SK-N-SH (cell line): ENCODE data around the gene PEX10. TPM values are rescaled to one million over a fixed set of nuclear protein-coding genes. Genes with fewer than 3 reads are reported as not detected.

Experiments used
- CTCF ChIA-PET: fragments of 300-600, 350-600 bp; formaldehyde crosslinking; extraction: SDS; loops from one replicate; lab custom pipeline; 2021; lab: Yijun Ruan, JAX
- POLR2A ChIA-PET: fragments of 350-600 bp; sonication (Branson Sonifier 250); formaldehyde crosslinking; extraction: SDS; loops from one replicate; lab custom pipeline; 2020; ENCODE audit warnings: antibody characterized with exemption, inconsistent platforms; lab: Yijun Ruan, JAX
- DNase-seq: peaks from one replicate; pipeline ENCODE4 v3.0.0; 2012
- H2AFZ ChIP-seq: fragments of 200-600 bp; sonication (generic); 2 replicates; pipeline ENCODE4 v1.8.1; 2016; ENCODE audit warnings: antibody characterized with exemption, mild to moderate bottlenecking, low read depth
- H3F3A ChIP-seq: fragments of 200-600 bp; sonication (generic); replicated peaks from 2 replicates; pipeline ENCODE3; 2016; ENCODE audit warnings: antibody characterized with exemption, mild to moderate bottlenecking; ENCODE audit not compliant: insufficient read depth
- H3K27ac ChIP-seq, 2 experiments: fragments of 200-500 bp in 1 of 2; fragments of 200-600 bp in 1 of 2; sonication (Bioruptor generic) in 1 of 2; sonication (generic), shearing (Covaris generic) in 1 of 2; 2 replicates each; pipeline versions ENCODE4 v1.5.1 to v1.6.1; 2014 to 2016; ENCODE audit warnings: low read depth in 2 of 2, inconsistent platforms in 1 of 2, low read length in 1 of 2, mild to moderate bottlenecking in 1 of 2, mixed read lengths in 1 of 2
- H3K27me3 ChIP-seq: fragments of 200-600 bp; sonication (generic), shearing (Covaris generic); 2 replicates; pipeline ENCODE4 v1.6.1; 2016; ENCODE audit warnings: mixed run types; ENCODE audit not compliant: insufficient read depth
- H3K36me3 ChIP-seq, 2 experiments: fragments of 200-500 bp in 1 of 2; fragments of 200-600 bp in 1 of 2; sonication (Bioruptor generic) in 1 of 2; sonication (generic) in 1 of 2; replicated peaks in 1 of 2; 2 replicates each; pipeline versions ENCODE3 to v1.5.1; 2014 to 2016; ENCODE audit warnings: low read length in 1 of 2, mild to moderate bottlenecking in 1 of 2; ENCODE audit not compliant: insufficient read depth in 2 of 2, control insufficient read depth in 1 of 2
- H3K4me1 ChIP-seq, 2 experiments: fragments of 200-500 bp in 1 of 2; fragments of 200-600 bp in 1 of 2; sonication (Bioruptor generic) in 1 of 2; sonication (generic), shearing (Covaris generic) in 1 of 2; 2 replicates each; pipeline versions ENCODE4 v1.5.1 to v1.6.1; 2014 to 2016; ENCODE audit warnings: low read depth in 1 of 2, low read length in 1 of 2, mixed run types in 1 of 2; ENCODE audit not compliant: insufficient read depth in 2 of 2, control insufficient read depth in 1 of 2
- H3K4me2 ChIP-seq: fragments of 200-600 bp; sonication (generic), shearing (Covaris generic); 2 replicates; pipeline ENCODE4 v1.6.1; 2017; ENCODE audit warnings: mixed run types
- H3K4me3 ChIP-seq, 2 experiments: fragments of 200-500 bp in 1 of 2; fragments of 200-600 bp in 1 of 2; sonication (Bioruptor generic) in 1 of 2; sonication (generic), shearing (Covaris generic) in 1 of 2; 2 replicates each; pipeline versions ENCODE4 v1.5.1 to v1.8.1; 2014 to 2016; ENCODE audit warnings: low read depth in 2 of 2, inconsistent platforms in 1 of 2, low read length in 1 of 2, mild to moderate bottlenecking in 1 of 2, mixed read lengths in 1 of 2, moderate library complexity in 1 of 2
- H3K79me2 ChIP-seq: fragments of 200-600 bp; sonication (generic); 2 replicates; pipeline ENCODE4 v1.8.1; 2017; ENCODE audit warnings: mild to moderate bottlenecking; ENCODE audit not compliant: insufficient read depth
- H3K9ac ChIP-seq: fragments of 200-600 bp; sonication (generic); 2 replicates; pipeline ENCODE4 v1.6.1; 2017; ENCODE audit warnings: mixed run types
- H3K9me2 ChIP-seq: fragments of 200-600 bp; sonication (generic); 2 replicates; pipeline ENCODE4 v1.6.1; 2017; ENCODE audit warnings: mixed run types
- H3K9me3 ChIP-seq: fragments of 200-600 bp; sonication (generic); 2 replicates; pipeline ENCODE4 v1.6.1; 2017; ENCODE audit warnings: mixed run types, mild to moderate bottlenecking, moderate library complexity
- H4K20me1 ChIP-seq: fragments of 200-600 bp; sonication (generic); 2 replicates; pipeline ENCODE4 v1.6.1; 2017; ENCODE audit warnings: mild to moderate bottlenecking, mixed run types; ENCODE audit not compliant: insufficient read depth
- ELF1 ChIP-seq: IDR thresholded peaks from 2 replicates; pipeline ENCODE4 v1.4.0; 2012
- EP300 ChIP-seq, 2 experiments: IDR thresholded peaks; 2 replicates each; pipeline versions ENCODE4 v1.4.0 to v1.6.1; 2012; ENCODE audit warnings: borderline replicate concordance in 1 of 2, low read depth in 1 of 2, low read length in 1 of 2
- EZH2phosphoT487 ChIP-seq: fragments of 200-600 bp; sonication (generic); IDR thresholded peaks from 2 replicates; pipeline ENCODE4 v1.6.1; 2017; ENCODE audit warnings: low read depth, mixed run types, mild to moderate bottlenecking, antibody characterized with exemption, moderate library complexity, borderline replicate concordance
- FOXJ3 ChIP-seq: sonication (generic); formaldehyde crosslinking; IDR thresholded peaks from 2 replicates; pipeline ENCODE4 v1.5.1; 2020; ENCODE audit warnings: mild to moderate bottlenecking, missing genetic modification reagents
- GATA2 ChIP-seq: sonication (generic); formaldehyde crosslinking; IDR thresholded peaks from 2 replicates; pipeline ENCODE4 v1.5.0; 2020; ENCODE audit warnings: mild to moderate bottlenecking, missing genetic modification reagents
- MEF2A ChIP-seq: IDR thresholded peaks from 2 replicates; pipeline ENCODE4 v1.4.0; 2012; ENCODE audit warnings: low read depth, borderline replicate concordance
- NFIC ChIP-seq: IDR thresholded peaks from 2 replicates; pipeline ENCODE4 v1.4.0; 2012; ENCODE audit warnings: borderline replicate concordance
- NRF1 ChIP-seq: IDR thresholded peaks from 2 replicates; pipeline ENCODE4 v1.6.1; 2012; ENCODE audit warnings: low read depth, mild to moderate bottlenecking, low read length
- PBX3 ChIP-seq: IDR thresholded peaks from 2 replicates; pipeline ENCODE4; 2012
- RCOR1 ChIP-seq: fragments of 150-350 bp; IDR thresholded peaks from 2 replicates; pipeline ENCODE4 v1.6.1; 2017; ENCODE audit warnings: antibody characterized with exemption, low read length
- RFX5 ChIP-seq: IDR thresholded peaks from 2 replicates; pipeline ENCODE4 v1.6.1; 2012; ENCODE audit warnings: mild to moderate bottlenecking, improper control_type of control experiment, low read length
- RXRA ChIP-seq: IDR thresholded peaks from 2 replicates; pipeline ENCODE4 v1.4.0; 2012; ENCODE audit warnings: low read depth, mild to moderate bottlenecking, borderline replicate concordance
- SIN3A ChIP-seq: IDR thresholded peaks from 2 replicates; pipeline ENCODE4 v1.6.1; 2012; ENCODE audit warnings: low read depth, mild to moderate bottlenecking, low read length, moderate library complexity, borderline replicate concordance
- TAF1 ChIP-seq: IDR thresholded peaks from 2 replicates; pipeline ENCODE4 v1.6.1; 2012; ENCODE audit warnings: low read depth, mild to moderate bottlenecking, low read length, moderate library complexity, borderline replicate concordance
- TCF12 ChIP-seq: IDR thresholded peaks from 2 replicates; pipeline ENCODE4 v1.4.0; 2012
- TEAD4 ChIP-seq: IDR thresholded peaks from 2 replicates; pipeline ENCODE4 v1.4.0; 2012; ENCODE audit warnings: mild to moderate bottlenecking, borderline replicate concordance; ENCODE audit not compliant: insufficient read depth
- WGBS: methylation state at CpG from one replicate; pipeline ENCODE4 v1.1.6; 2017; ENCODE audit warnings: low lambda C conversion rate; 5-methylcytosine and 5-hydroxymethylcytosine counted together
- polyA plus RNA-seq, 3 experiments: library from polyadenylated mRNA; depleted of rRNA; stranded (reverse); fragments of >200 nt; gene quantifications; 2 replicates each; pipeline ENCODE4 v1.2.3, GENCODE V29; 2012
- TF ChIP-seq, protein P1 (sequence below): fragments of 150-350 bp; IDR thresholded peaks from 2 replicates; pipeline ENCODE4 v1.6.1; 2017; ENCODE audit warnings: antibody characterized with exemption, low read length, low read depth, borderline replicate concordance
- TF ChIP-seq, protein P2 (sequence below): IDR thresholded peaks from 2 replicates; pipeline ENCODE4 v1.4.0; 2012; ENCODE audit warnings: low read depth, borderline replicate concordance
- TF ChIP-seq, protein P3 (sequence below): IDR thresholded peaks from 2 replicates; pipeline ENCODE4 v1.4.0; 2012; ENCODE audit warnings: low read depth, borderline replicate concordance

PEX10 gene
- polyA plus RNA-seq, 1 of the 3 experiments (the other 2 are of a cell fraction), result 28.6 TPM

- TF ChIP-seq EZH2phosphoT487 (no peak), MEF2A (no peak)
- TF ChIP-seq, protein P1, sequence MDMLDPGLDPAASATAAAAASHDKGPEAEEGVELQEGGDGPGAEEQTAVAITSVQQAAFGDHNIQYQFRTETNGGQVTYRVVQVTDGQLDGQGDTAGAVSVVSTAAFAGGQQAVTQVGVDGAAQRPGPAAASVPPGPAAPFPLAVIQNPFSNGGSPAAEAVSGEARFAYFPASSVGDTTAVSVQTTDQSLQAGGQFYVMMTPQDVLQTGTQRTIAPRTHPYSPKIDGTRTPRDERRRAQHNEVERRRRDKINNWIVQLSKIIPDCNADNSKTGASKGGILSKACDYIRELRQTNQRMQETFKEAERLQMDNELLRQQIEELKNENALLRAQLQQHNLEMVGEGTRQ, result no peak
Observed at GRCh38 chr1:2435746-2436355, 23.5 kb upstream of the PEX10 start (continued).

- Histone ChIP-seq H3K4me1 (peaks cover 0 to 3% of the 10 kb centered on the region in 2 experiments; a peak in 1 of 4 replicates), H4K20me1 (no peaks in the 10 kb centered on the region), H3K9me2 (no peaks in the 10 kb centered on the region), H3F3A (no peaks in the 10 kb centered on the region), H3K9me3 (no peaks in the 10 kb centered on the region), H3K27me3 (peaks cover 11% of the 10 kb centered on the region), H3K36me3 (no peaks in the 10 kb centered on the region), H3K4me2 (no peak overlapping the region), H3K79me2 (no peaks in the 10 kb centered on the region), H2AFZ (no peak overlapping the region), H3K27ac (no peak overlapping the region), H3K9ac (no peak overlapping the region), H3K4me3 (no peak overlapping the region)
- ChIA-PET POLR2A (no interaction called here), CTCF (interaction anchor here (1.3 to 1.6 kb wide), 3 partner anchors 11 to 351 kb away, joined by 4 to 6 read pairs (median 6); no protein-coding TSS in a partner anchor)
- DNase-seq, result no peak
- TF ChIP-seq TAF1 (no peak), EP300 (IDR thresholded peaks at IDR 0.05; ENCODE audit: borderline replicate concordance in 1 of 2, low read depth in 1 of 2, low read length in 1 of 2) (no peak), GATA2 (CRISPR knock-in tag) (no peak), PBX3 (no peak), SIN3A (no peak), TCF12 (no peak), MEF2A (no peak), TEAD4 (no peak), ELF1 (no peak), RXRA (no peak), RFX5 (no peak), EZH2phosphoT487 (no peak), FOXJ3 (CRISPR knock-in tag) (no peak), NFIC (no peak), NRF1 (no peak), RCOR1 (no peak)
- TF ChIP-seq, protein P2, sequence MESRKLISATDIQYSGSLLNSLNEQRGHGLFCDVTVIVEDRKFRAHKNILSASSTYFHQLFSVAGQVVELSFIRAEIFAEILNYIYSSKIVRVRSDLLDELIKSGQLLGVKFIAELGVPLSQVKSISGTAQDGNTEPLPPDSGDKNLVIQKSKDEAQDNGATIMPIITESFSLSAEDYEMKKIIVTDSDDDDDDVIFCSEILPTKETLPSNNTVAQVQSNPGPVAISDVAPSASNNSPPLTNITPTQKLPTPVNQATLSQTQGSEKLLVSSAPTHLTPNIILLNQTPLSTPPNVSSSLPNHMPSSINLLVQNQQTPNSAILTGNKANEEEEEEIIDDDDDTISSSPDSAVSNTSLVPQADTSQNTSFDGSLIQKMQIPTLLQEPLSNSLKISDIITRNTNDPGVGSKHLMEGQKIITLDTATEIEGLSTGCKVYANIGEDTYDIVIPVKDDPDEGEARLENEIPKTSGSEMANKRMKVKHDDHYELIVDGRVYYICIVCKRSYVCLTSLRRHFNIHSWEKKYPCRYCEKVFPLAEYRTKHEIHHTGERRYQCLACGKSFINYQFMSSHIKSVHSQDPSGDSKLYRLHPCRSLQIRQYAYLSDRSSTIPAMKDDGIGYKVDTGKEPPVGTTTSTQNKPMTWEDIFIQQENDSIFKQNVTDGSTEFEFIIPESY, result no peak
- TF ChIP-seq, protein P3, sequence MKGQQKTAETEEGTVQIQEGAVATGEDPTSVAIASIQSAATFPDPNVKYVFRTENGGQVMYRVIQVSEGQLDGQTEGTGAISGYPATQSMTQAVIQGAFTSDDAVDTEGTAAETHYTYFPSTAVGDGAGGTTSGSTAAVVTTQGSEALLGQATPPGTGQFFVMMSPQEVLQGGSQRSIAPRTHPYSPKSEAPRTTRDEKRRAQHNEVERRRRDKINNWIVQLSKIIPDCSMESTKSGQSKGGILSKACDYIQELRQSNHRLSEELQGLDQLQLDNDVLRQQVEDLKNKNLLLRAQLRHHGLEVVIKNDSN, result no peak
- TF ChIP-seq, protein P1, result no peak
- WGBS, result 10% methylated on average over 7 of the region's 9 CpGs
Observed at GRCh38 chr1:2435091-2435490, 22.7 kb upstream of the PEX10 start.
